ENCODE results near the gene PANK2. TPM values are rescaled to one million over a fixed set of nuclear protein-coding genes. Genes with fewer than 3 reads are reported as not detected.

Gene PANK2
- total RNA-seq, 1 experiment from 2014 or later, result 77.4 TPM

DNA sequence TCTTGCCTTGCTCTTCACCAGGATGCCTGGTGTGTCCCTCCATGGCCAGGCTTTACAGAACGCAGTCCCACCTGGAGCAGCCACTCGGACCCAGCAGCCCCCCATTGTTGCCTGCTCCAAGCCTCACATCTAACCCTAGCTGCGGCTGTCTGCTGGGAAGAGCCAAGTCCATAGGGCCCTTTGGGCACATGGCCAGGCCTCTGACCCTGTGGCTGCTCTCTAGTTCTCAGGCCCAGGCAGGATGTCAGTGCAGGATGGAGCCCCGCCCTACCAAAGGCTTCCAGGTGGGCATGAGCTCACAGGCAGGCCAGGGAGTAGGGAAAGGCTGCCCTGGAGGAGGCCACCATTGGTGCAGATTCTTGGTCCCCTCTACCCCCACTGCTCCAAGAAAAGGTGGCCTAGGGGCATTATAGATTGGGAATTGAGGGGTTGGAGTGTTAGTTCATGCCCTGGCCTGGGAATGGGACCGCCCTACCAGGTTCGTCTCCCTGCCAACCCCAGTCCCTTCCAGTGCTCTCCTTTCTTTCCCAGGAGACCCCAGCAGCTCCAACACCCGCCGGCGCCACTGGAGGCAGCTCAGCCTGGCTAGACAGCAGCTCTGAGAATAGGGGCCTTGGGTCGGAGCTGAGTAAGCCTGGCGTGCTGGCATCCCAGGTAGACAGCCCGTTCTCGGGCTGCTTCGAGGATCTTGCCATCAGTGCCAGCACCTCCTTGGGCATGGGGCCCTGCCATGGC lies 23.9 kb upstream of the PANK2 start:
- H3K9me3 ChIP-seq (ENCODE audit: low read depth, low read length, poor library complexity, severe bottlenecking), result no peaks in the 10 kb centered on the region
- ChIA-PET POLR2A (ENCODE audit: low non-redundant PET) (interaction anchor here (0.6 kb wide), 1 partner anchor 12 kb away, joined by 6 read pairs; no protein-coding TSS in a partner anchor), CTCF (no interaction called here)
- H3K36me3 ChIP-seq (ENCODE audit: insufficient read depth, low read length, poor library complexity, severe bottlenecking), result peaks cover 48% of the 10 kb centered on the region
- H3K4me1 ChIP-seq (ENCODE audit: insufficient read depth, low read length, poor library complexity, severe bottlenecking), result no peaks in the 10 kb centered on the region
- no peak for DNase-seq (ENCODE audit: low spot score)
- intact Hi-C loops (cut with micrococcal nuclease; ENCODE audit: unreplicated experiment), result no loop called here
- H3K4me3 ChIP-seq (ENCODE audit: low read depth, low read length, poor library complexity, severe bottlenecking), result no peak overlapping the region
- H3K27me3 ChIP-seq (replicated peaks; ENCODE audit: insufficient read depth, low read depth, low read length, poor library complexity), result no peaks in the 10 kb centered on the region
- H3K27ac ChIP-seq (ENCODE audit: low read depth, low read length, poor library complexity, severe bottlenecking), result no peak overlapping the region
- TF ChIP-seq, protein P1, sequence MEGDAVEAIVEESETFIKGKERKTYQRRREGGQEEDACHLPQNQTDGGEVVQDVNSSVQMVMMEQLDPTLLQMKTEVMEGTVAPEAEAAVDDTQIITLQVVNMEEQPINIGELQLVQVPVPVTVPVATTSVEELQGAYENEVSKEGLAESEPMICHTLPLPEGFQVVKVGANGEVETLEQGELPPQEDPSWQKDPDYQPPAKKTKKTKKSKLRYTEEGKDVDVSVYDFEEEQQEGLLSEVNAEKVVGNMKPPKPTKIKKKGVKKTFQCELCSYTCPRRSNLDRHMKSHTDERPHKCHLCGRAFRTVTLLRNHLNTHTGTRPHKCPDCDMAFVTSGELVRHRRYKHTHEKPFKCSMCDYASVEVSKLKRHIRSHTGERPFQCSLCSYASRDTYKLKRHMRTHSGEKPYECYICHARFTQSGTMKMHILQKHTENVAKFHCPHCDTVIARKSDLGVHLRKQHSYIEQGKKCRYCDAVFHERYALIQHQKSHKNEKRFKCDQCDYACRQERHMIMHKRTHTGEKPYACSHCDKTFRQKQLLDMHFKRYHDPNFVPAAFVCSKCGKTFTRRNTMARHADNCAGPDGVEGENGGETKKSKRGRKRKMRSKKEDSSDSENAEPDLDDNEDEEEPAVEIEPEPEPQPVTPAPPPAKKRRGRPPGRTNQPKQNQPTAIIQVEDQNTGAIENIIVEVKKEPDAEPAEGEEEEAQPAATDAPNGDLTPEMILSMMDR (conservative IDR thresholded peaks at IDR 0.05; ENCODE audit: low read depth, low read length), result no peak
- TF ChIP-seq EZH2 (IDR thresholded peaks at IDR 0.05; ENCODE audit: borderline replicate concordance, low read depth, low read length, poor library complexity, severe bottlenecking), result no peak
- no TSS peak for BruUV-seq (replicated peaks)

DNA sequence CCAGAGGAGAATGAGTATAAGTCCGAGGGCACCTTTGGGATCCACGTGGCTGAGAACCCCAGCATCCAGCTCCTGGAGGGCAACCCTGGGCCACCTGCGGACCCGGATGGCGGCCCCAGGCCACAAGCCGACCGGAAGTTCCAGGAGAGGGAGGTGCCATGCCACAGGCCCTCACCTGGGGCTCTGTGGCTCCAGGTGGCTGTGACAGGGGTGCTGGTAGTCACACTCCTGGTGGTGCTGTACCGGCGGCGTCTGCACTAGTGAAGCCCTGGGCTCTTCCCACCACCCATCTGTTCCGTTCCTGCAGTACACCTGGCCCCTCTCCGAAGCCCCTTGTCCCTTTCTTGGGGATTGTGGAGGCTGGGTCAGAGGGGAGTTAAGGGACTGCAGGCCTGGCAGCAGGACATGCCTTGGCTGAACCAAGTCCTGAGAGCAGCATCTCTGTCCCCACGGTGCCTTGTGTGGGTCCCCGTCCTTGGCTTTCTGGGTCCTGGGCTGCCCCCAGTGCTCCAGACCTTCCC lies 23.2 kb upstream of the PANK2 start:
- TF ChIP-seq EZH2 (IDR thresholded peaks at IDR 0.05; ENCODE audit: borderline replicate concordance, low read depth, low read length, poor library complexity, severe bottlenecking), result no peak
- TF ChIP-seq, protein P1 (conservative IDR thresholded peaks at IDR 0.05; ENCODE audit: low read depth, low read length), result no peak
- no TSS peak for BruUV-seq (replicated peaks)
- Histone ChIP-seq H3K4me3 (ENCODE audit: low read depth, low read length, poor library complexity, severe bottlenecking) (no peak overlapping the region), H3K27ac (ENCODE audit: low read depth, low read length, poor library complexity, severe bottlenecking) (no peak overlapping the region), H3K9me3 (ENCODE audit: low read depth, low read length, poor library complexity, severe bottlenecking) (no peaks in the 10 kb centered on the region), H3K36me3 (ENCODE audit: insufficient read depth, low read length, poor library complexity, severe bottlenecking) (peaks cover 48% of the 10 kb centered on the region), H3K4me1 (ENCODE audit: insufficient read depth, low read length, poor library complexity, severe bottlenecking) (no peaks in the 10 kb centered on the region), H3K27me3 (replicated peaks; ENCODE audit: insufficient read depth, low read depth, low read length, poor library complexity) (no peaks in the 10 kb centered on the region)
- intact Hi-C loops (cut with micrococcal nuclease; ENCODE audit: unreplicated experiment), result no loop called here
- DNase-seq (ENCODE audit: low spot score), result no peak
- ChIA-PET POLR2A (ENCODE audit: low non-redundant PET) (no interaction called here), CTCF (no interaction called here)

DNA sequence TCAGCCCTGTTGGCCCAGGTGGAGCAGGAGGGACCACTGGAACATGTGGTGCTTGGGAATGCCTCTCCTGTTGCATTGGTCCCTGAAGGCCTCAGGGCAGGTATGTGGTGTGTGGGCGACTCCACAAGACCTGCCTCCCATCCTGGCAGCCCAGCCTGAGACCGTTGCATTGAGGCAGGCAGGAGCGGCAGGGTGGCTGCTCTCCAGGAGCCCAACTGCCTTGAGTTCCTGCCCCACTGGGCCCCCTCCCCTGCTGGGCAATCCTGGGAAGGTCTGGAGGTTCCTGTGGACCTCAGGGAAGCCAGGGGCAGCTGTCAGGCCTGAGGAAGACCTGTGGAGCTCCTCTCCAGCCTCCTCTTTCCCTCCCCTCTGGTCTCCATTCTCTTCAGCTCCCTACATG lies 22.7 kb upstream of the PANK2 start:
- DNase-seq (ENCODE audit: low spot score), result no peak
- Histone ChIP-seq H3K4me1 (ENCODE audit: insufficient read depth, low read length, poor library complexity, severe bottlenecking) (no peaks in the 10 kb centered on the region), H3K36me3 (ENCODE audit: insufficient read depth, low read length, poor library complexity, severe bottlenecking) (peaks cover 48% of the 10 kb centered on the region), H3K27ac (ENCODE audit: low read depth, low read length, poor library complexity, severe bottlenecking) (no peak overlapping the region), H3K9me3 (ENCODE audit: low read depth, low read length, poor library complexity, severe bottlenecking) (no peaks in the 10 kb centered on the region), H3K27me3 (replicated peaks; ENCODE audit: insufficient read depth, low read depth, low read length, poor library complexity) (no peaks in the 10 kb centered on the region), H3K4me3 (ENCODE audit: low read depth, low read length, poor library complexity, severe bottlenecking) (no peak overlapping the region)
- no TSS peak for BruUV-seq (replicated peaks)
- no peak for TF ChIP-seq EZH2 (IDR thresholded peaks at IDR 0.05; ENCODE audit: borderline replicate concordance, low read depth, low read length, poor library complexity, severe bottlenecking)
- TF ChIP-seq, protein P1 (conservative IDR thresholded peaks at IDR 0.05; ENCODE audit: low read depth, low read length), result no peak
- CTCF ChIA-PET, result no interaction called here
- intact Hi-C loops (cut with micrococcal nuclease; ENCODE audit: unreplicated experiment), result no loop called here
- POLR2A ChIA-PET (ENCODE audit: low non-redundant PET), result no interaction called here

Measured in A673 (cell line).